Ectodermal cell (in vitro differentiated cells): Measurements from ENCODE around the gene USP17L27.
"Not testable (repeated sequence)": the region's sequence is repeated elsewhere in the genome, so short reads cannot be mapped to it uniquely, and the experiment has no call there.

Experiments
- H3K27ac ChIP-seq: 2 replicates; pipeline ENCODE4 v1.7.0; 2013; ENCODE audit warnings: mild to moderate bottlenecking, low read depth, low read length; ENCODE audit not compliant: insufficient read depth, poor library complexity, severe bottlenecking
- H3K27me3 ChIP-seq: 2 replicates; pipeline ENCODE4 v1.7.0; 2013; ENCODE audit warnings: mild to moderate bottlenecking, low read length; ENCODE audit not compliant: insufficient read depth, control insufficient read depth, poor library complexity, severe bottlenecking
- H3K36me3 ChIP-seq: one replicate; pipeline ENCODE4 v1.7.0; 2013; ENCODE audit warnings: low read length; ENCODE audit not compliant: control insufficient read depth, insufficient read depth
- H3K4me1 ChIP-seq: one replicate; pipeline ENCODE4 v1.7.0; 2013; ENCODE audit warnings: low read length; ENCODE audit not compliant: control insufficient read depth, insufficient read depth
- H3K4me3 ChIP-seq: 2 replicates; pipeline ENCODE4 v1.7.0; 2013; ENCODE audit warnings: low read depth, low read length, control low read depth; ENCODE audit not compliant: insufficient read depth
- H3K9me3 ChIP-seq: 2 replicates; pipeline ENCODE4 v1.7.0; 2013; ENCODE audit warnings: mild to moderate bottlenecking, low read length, moderate library complexity; ENCODE audit not compliant: control insufficient read depth
- WGBS, 2 experiments: methylation state at CpG; one replicate each; pipeline ENCODE4 v1.1.7; 2013; ENCODE audit warnings: missing lambda C conversion rate in 2 of 2; 5-methylcytosine and 5-hydroxymethylcytosine counted together

Gene USP17L27

DNA sequence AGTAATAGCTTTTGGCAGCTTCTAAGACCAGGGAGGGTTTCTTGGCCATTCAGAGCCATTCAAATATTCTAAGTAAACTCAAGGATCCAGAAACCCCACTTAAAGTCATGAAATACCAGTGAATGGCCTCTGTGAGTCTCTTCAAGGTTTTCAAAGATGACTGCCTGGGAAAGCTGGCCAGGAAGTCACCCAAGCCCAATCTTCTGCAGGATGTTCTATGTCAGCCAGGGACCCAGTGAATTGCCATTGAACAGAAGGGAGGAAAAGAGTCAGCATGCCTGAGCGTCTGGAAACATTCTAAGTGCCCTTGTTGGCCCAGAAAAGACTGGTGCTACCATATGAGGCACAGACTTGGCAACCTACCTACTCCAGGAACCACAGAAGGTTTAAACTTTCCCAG is 35.9 kb downstream of the USP17L27 start:
- H3K27me3 ChIP-seq, H3K36me3 ChIP-seq, H3K4me1 ChIP-seq, H3K27ac ChIP-seq, H3K9me3 ChIP-seq, H3K4me3 ChIP-seq: not testable (repeated sequence)
- 51 to 58% methylated on average over 1 of the region's 1 CpG for WGBS, 2 experiments

DNA sequence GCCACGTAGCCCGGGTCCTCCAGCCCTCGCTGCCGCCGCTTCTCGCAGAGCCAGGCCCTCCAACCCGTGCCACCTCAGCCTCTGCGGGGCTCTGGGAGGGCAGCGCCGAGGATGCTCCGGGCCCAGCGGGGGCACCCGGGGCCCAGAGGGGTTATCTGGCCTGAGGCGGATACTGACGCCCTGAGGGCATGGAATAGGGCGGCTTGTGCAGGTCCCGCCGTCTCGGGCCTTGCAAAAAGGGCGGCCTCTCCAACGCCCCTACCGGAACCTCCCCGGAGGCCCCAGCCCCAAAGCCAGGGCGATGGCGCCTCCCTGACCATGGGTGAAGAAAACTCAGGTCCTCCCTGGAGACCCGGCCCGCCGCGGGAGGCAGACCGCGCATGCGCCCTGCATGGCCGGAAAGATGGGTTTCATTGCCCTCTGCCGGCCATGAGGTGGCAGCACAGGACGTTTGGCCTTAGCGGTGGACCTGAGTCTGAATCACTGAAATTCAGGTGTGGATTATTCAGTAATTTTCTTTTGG is 37.1 kb downstream of the USP17L27 start:
- H3K4me1 ChIP-seq, H3K27me3 ChIP-seq, H3K4me3 ChIP-seq, H3K27ac ChIP-seq, H3K9me3 ChIP-seq, H3K36me3 ChIP-seq: not testable (repeated sequence)
- 39 to 51% methylated on average over 26 to 35 of the region's 36 CpGs for WGBS, 2 experiments

DNA sequence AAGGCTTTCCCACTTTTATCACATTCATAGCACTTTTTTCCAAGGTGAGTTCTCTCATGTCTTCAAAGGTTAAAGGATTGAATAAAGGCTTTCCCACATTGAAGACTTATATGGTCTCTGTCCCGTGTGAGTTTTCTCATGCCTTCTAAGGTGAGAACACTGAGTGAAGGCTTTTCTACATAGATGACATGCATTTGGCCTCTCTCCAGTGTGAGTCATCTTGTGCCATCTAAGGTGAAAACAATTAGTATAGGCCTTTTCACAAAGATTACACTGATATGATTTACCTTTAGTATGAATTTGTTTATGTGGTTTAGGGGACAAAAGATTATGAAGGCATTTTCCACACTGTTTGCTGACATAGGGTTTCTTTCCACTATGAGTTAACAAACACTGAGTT is 40.2 kb downstream of the USP17L27 start:
- Histone ChIP-seq H3K4me1 (no peaks in the 10 kb centered on the region), H3K4me3 (no peak overlapping the region), H3K36me3 (no peaks in the 10 kb centered on the region), H3K9me3 (no peaks in the 10 kb centered on the region), H3K27me3 (no peaks in the 10 kb centered on the region), H3K27ac (no peak overlapping the region)
- 52 to 86% methylated on average over 1 of the region's 1 CpG for WGBS, 2 experiments

DNA sequence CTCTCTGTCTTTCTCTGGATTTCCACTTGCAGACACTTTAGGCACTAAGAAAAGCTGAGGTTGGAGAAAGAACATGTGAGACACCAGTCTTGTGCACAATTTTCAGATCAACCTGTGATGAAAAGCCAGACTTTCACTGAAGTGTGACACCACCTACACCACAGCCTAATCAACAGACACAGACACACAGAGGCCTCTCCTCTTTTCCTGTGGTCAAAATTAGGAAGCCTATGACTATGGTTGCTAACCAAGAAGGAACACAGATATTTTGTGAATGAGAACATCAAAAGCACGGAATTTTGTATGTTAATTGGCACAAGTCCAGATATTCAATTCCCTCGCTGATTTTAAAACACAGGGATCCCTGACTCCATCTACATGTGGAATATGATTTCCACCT is 45.1 kb downstream of the USP17L27 start:
- WGBS, 2 experiments: 83 to 91% methylated on average over 2 of the region's 2 CpGs
- H3K27ac ChIP-seq, H3K4me3 ChIP-seq, H3K9me3 ChIP-seq, H3K36me3 ChIP-seq, H3K4me1 ChIP-seq, H3K27me3 ChIP-seq: not testable (repeated sequence)
